ENCODE data around the gene ADAMTS2. TPM values are rescaled to one million over a fixed set of nuclear protein-coding genes. Genes with fewer than 3 reads are reported as not detected.
"Not testable (repeated sequence)": the region's sequence is repeated elsewhere in the genome, so short reads cannot be mapped to it uniquely, and the experiment has no call there.

ADAMTS2 gene
- polyA plus RNA-seq, 3 donors: 0.74 to 2.3 TPM; not detected in 1

DNA sequence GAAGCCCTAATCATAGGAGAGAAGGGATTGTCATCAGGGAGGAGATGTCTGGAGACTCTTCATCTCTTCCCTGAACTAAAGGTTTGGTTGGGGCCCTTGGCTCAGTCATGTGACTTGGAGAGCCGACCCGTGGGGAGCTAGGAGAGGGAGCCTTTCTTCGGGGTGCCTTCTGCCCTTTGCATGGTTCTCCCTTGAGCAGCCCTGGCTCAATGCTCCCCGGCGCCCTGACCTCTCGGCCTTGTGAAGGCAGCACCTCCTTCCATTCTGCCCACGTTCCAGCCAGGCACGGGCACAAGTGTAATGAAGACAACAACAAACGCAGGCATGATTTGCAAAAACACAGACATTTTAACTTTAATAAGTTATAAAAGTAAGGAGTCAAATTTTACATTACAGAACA is 234.7 kb downstream of the ADAMTS2 start:
- H3K27ac Mint-ChIP-seq: no peak overlapping the region
- H3K27me3 Mint-ChIP-seq (ENCODE audit: low read depth in 3 of 3): peaks cover 0 to 5% (median 2%) of the 10 kb centered on the region in 3 donors
- H3K9me3 ChIP-seq (replicated peaks in 1 of 2; ENCODE audit: control insufficient read depth in 1 of 2, insufficient read depth in 1 of 2, low read length in 2 of 2): peaks cover 47 to 67% of the 10 kb centered on the region in 2 donors
- no peak overlapping the region for H3K4me2 ChIP-seq (replicated peaks; ENCODE audit: extremely low read depth, low read length, poor library complexity, severe bottlenecking)
- H3K4me1 Mint-ChIP-seq: no peaks in the 10 kb centered on the region
- H3K9ac ChIP-seq (ENCODE audit: insufficient read depth, low read length, poor library complexity, severe bottlenecking): no peak overlapping the region
- no peaks in the 10 kb centered on the region for H3K27me3 ChIP-seq (ENCODE audit: control insufficient read depth in 2 of 2, insufficient read depth in 2 of 2, low read length in 2 of 2)
- intact Hi-C loops (cut with micrococcal nuclease): no loop called here
- WGBS (ENCODE audit: insufficient coverage): 97% methylated on average over 5 of the region's 9 CpGs
- no peaks in the 10 kb centered on the region for H3K36me3 Mint-ChIP-seq
- peaks cover 29 to 76% (median 61%) of the 10 kb centered on the region in 7 donors for H3K9me3 Mint-ChIP-seq
- TF ChIP-seq, protein P1, sequence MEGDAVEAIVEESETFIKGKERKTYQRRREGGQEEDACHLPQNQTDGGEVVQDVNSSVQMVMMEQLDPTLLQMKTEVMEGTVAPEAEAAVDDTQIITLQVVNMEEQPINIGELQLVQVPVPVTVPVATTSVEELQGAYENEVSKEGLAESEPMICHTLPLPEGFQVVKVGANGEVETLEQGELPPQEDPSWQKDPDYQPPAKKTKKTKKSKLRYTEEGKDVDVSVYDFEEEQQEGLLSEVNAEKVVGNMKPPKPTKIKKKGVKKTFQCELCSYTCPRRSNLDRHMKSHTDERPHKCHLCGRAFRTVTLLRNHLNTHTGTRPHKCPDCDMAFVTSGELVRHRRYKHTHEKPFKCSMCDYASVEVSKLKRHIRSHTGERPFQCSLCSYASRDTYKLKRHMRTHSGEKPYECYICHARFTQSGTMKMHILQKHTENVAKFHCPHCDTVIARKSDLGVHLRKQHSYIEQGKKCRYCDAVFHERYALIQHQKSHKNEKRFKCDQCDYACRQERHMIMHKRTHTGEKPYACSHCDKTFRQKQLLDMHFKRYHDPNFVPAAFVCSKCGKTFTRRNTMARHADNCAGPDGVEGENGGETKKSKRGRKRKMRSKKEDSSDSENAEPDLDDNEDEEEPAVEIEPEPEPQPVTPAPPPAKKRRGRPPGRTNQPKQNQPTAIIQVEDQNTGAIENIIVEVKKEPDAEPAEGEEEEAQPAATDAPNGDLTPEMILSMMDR (IDR thresholded peaks at IDR 0.05): no peak
- H2AFZ ChIP-seq (ENCODE audit: insufficient read depth, low read depth, low read length, poor library complexity, severe bottlenecking): no peak overlapping the region
- H3K79me2 ChIP-seq (ENCODE audit: insufficient read depth, low read length): no peaks in the 10 kb centered on the region
- H3K4me3 Mint-ChIP-seq: no peak overlapping the region
- H3K36me3 ChIP-seq (replicated peaks in 1 of 2; ENCODE audit: control insufficient read depth in 1 of 2, insufficient read depth in 2 of 2, low read length in 2 of 2): no peaks in the 10 kb centered on the region
- DNase-seq: no peak
- no peaks in the 10 kb centered on the region for H3K4me1 ChIP-seq (ENCODE audit: control insufficient read depth in 1 of 2, insufficient read depth in 2 of 2, low read length in 2 of 2)
- no peak overlapping the region for H3K27ac ChIP-seq (ENCODE audit: low read depth in 1 of 2, low read length in 2 of 2)
- no peaks in the 10 kb centered on the region for H4K20me1 ChIP-seq (ENCODE audit: insufficient read depth, low read length)
- H3K4me3 ChIP-seq (replicated peaks in 1 of 3; ENCODE audit: low read depth in 2 of 3, low read length in 3 of 3): no peak overlapping the region

DNA sequence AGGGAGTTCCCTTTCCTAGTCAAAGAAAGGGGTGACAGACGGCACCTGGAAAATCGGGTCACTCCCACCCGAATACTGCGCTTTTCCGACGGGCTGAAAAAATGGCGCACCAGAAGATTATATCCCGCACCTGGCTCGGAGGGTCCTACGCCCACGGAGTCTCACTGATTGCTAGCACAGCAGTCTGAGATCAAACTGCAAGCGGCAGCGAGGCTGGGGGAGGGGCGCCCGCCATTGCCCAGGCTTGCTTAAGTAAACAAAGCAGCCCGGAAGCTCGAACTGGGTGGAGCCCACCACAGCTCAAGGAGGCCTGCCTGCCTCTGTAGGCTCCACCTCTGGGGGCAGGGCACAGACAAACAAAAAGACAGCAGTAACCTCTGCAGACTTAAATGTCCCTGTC is 244.0 kb downstream of the ADAMTS2 start:
- intact Hi-C loops (cut with micrococcal nuclease); H3K4me3 Mint-ChIP-seq; H4K20me1 ChIP-seq (ENCODE audit: insufficient read depth, low read length); H3K4me2 ChIP-seq (replicated peaks; ENCODE audit: extremely low read depth, low read length, poor library complexity, severe bottlenecking); H3K27ac ChIP-seq (ENCODE audit: low read depth in 1 of 2, low read length in 2 of 2); H3K36me3 Mint-ChIP-seq; H3K79me2 ChIP-seq (ENCODE audit: insufficient read depth, low read length); H3K4me3 ChIP-seq (replicated peaks in 1 of 3; ENCODE audit: low read depth in 2 of 3, low read length in 3 of 3); H3K27me3 Mint-ChIP-seq (ENCODE audit: low read depth in 3 of 3); H3K36me3 ChIP-seq (replicated peaks in 1 of 2; ENCODE audit: control insufficient read depth in 1 of 2, insufficient read depth in 2 of 2, low read length in 2 of 2); H3K4me1 ChIP-seq (ENCODE audit: control insufficient read depth in 1 of 2, insufficient read depth in 2 of 2, low read length in 2 of 2); H2AFZ ChIP-seq (ENCODE audit: insufficient read depth, low read depth, low read length, poor library complexity, severe bottlenecking); H3K4me1 Mint-ChIP-seq; H3K27ac Mint-ChIP-seq; DNase-seq; H3K27me3 ChIP-seq (ENCODE audit: control insufficient read depth in 2 of 2, insufficient read depth in 2 of 2, low read length in 2 of 2); H3K9ac ChIP-seq (ENCODE audit: insufficient read depth, low read length, poor library complexity, severe bottlenecking): not testable (repeated sequence)
- H3K9me3 ChIP-seq (replicated peaks in 1 of 2; ENCODE audit: control insufficient read depth in 1 of 2, insufficient read depth in 1 of 2, low read length in 2 of 2): peaks cover 31 to 32% of the 10 kb centered on the region in 2 donors
- peaks cover 9 to 44% (median 38%) of the 10 kb centered on the region in 7 donors for H3K9me3 Mint-ChIP-seq
- WGBS (ENCODE audit: insufficient coverage): 100% methylated on average over 6 of the region's 17 CpGs
